GM23338 (cell line): ENCODE results near the gene DAAM1.

Source experiments
- CREB1 ChIP-seq: fragments of 250-450 bp; sonication (Bioruptor Pico); IDR thresholded peaks from 2 replicates; pipeline ENCODE4 v1.5.0; 2020; ENCODE audit warnings: low read depth, mild to moderate bottlenecking, moderate library complexity
- CTCF ChIP-seq, 2 experiments: fragments of 200-600 bp in 1 of 2; sonication (generic) in 1 of 2; conservative IDR thresholded peaks; 2 replicates each; pipeline versions ENCODE4 v1.5.1 to v1.6.1; 2016 to 2017; ENCODE audit warnings: antibody characterized with exemption in 2 of 2, low read depth in 2 of 2, mild to moderate bottlenecking in 2 of 2, moderate library complexity in 1 of 2
- ETS1 ChIP-seq: IDR thresholded peaks from 2 replicates; pipeline ENCODE4 v1.6.1; 2016; ENCODE audit warnings: antibody characterized with exemption
- EZH2 ChIP-seq: fragments of 200-600 bp; sonication (generic); IDR thresholded peaks from one replicate; pipeline ENCODE4 v1.8.0; 2017; ENCODE audit warnings: antibody characterized with exemption, mild to moderate bottlenecking, low read depth; ENCODE audit not compliant: unreplicated experiment
- EZH2phosphoT487 ChIP-seq: fragments of 200-600 bp; sonication (generic); IDR thresholded peaks from one replicate; pipeline ENCODE4 v1.8.1; 2018; ENCODE audit warnings: antibody characterized with exemption; ENCODE audit not compliant: unreplicated experiment
- JUNB ChIP-seq: IDR thresholded peaks from one replicate; pipeline ENCODE4 v1.6.1; 2016; ENCODE audit warnings: antibody characterized with exemption; ENCODE audit not compliant: unreplicated experiment
- NANOG ChIP-seq: IDR thresholded peaks from 2 replicates; pipeline ENCODE4 v1.6.1; 2016; ENCODE audit warnings: antibody characterized with exemption, borderline replicate concordance
- POLR2AphosphoS5 ChIP-seq: IDR thresholded peaks from 2 replicates; pipeline ENCODE4 v1.6.1; 2016; ENCODE audit warnings: antibody characterized with exemption, low read depth
- REST ChIP-seq: IDR thresholded peaks from one replicate; pipeline ENCODE4 v1.6.1; 2018; ENCODE audit warnings: antibody characterized with exemption; ENCODE audit not compliant: unreplicated experiment
- STAT1 ChIP-seq: IDR thresholded peaks from one replicate; pipeline ENCODE4 v1.6.1; 2016; ENCODE audit warnings: antibody characterized with exemption; ENCODE audit not compliant: unreplicated experiment
- ZNF331 ChIP-seq: fragments of 250-450 bp; sonication (Bioruptor Pico); IDR thresholded peaks from 2 replicates; pipeline ENCODE4 v1.5.0; 2020; ENCODE audit warnings: low read depth, mild to moderate bottlenecking, moderate library complexity

- no peak for TF ChIP-seq CTCF (conservative IDR thresholded peaks at IDR 0.05; ENCODE audit: low read depth in 2 of 2)
- TF ChIP-seq CREB1 (CRISPR knock-in tag) = no peak
- TF ChIP-seq EZH2phosphoT487 = no peak
- TF ChIP-seq EZH2 = no peak
- TF ChIP-seq POLR2AphosphoS5 = no peak
- TF ChIP-seq ZNF331 (CRISPR knock-in tag) = no peak
- TF ChIP-seq REST = no peak
- no peak for TF ChIP-seq STAT1
- no peak for TF ChIP-seq NANOG
- TF ChIP-seq JUNB = no peak
- no peak for TF ChIP-seq ETS1
Measured at GRCh38 chr14:59356312-59356711, 167.8 kb downstream of the DAAM1 start.
